H54 (cell line): ENCODE results near the gene UBE2E2.

Source experiments
- DNase-seq: peaks from one replicate; pipeline ENCODE4 v3.0.0; 2011; ENCODE audit warnings: low spot score, mixed read lengths; ENCODE audit not compliant: insufficient read length
- FAIRE-seq: peaks from 3 replicates; lab custom pipeline; 2011; peaks lifted over from hg19 to GRCh38; lab: Jason Lieb, UNC
- POLR2A ChIP-seq: IDR thresholded peaks from 2 replicates; pipeline ENCODE4 v1.6.1; 2011; ENCODE audit warnings: low read depth, mild to moderate bottlenecking, low read length

Gene UBE2E2

GRCh38 chr3:23202921-23203707 is at the start of gene UBE2E2:
TSS of gene UBE2E2 (plus strand) at chr3:23203327.
- DNase-seq (peak; percentile 63), FAIRE-seq (no peak)
- peak; percentile 36; the same call in 1 of the 2 replicates for TF ChIP-seq POLR2A

- no peak for TF ChIP-seq POLR2A
- no peak for DNase-seq
Observed at GRCh38 chr3:23153436-23153835, 49.7 kb upstream of the UBE2E2 start.

GRCh38 chr3:23157331-23157730 is 45.8 kb upstream of the UBE2E2 start:
- peak; percentile 23 for FAIRE-seq

More at GRCh38 chr3:23153436-23153835, 49.7 kb upstream of the UBE2E2 start:
- no peak for FAIRE-seq

GRCh38 chr3:23159929-23160328 is 43.2 kb upstream of the UBE2E2 start:
- peak; percentile 95 for FAIRE-seq
- DNase-seq = peak; percentile 54
- TF ChIP-seq POLR2A = no peak

More at GRCh38 chr3:23157331-23157730, 45.8 kb upstream of the UBE2E2 start:
- no peak for DNase-seq
- no peak for TF ChIP-seq POLR2A

GRCh38 chr3:23161308-23161707 is 41.8 kb upstream of the UBE2E2 start:
- TF ChIP-seq POLR2A = no peak
- DNase-seq = no peak

GRCh38 chr3:23161896-23162570 is 41.1 kb upstream of the UBE2E2 start:
- no peak for TF ChIP-seq POLR2A
- FAIRE-seq (peak; percentile 38), DNase-seq (no peak)

More at GRCh38 chr3:23161308-23161707, 41.8 kb upstream of the UBE2E2 start:
- FAIRE-seq = no peak

- no peak for TF ChIP-seq POLR2A
- FAIRE-seq = no peak
Observed at GRCh38 chr3:23162934-23163333, 40.2 kb upstream of the UBE2E2 start.

GRCh38 chr3:23164746-23165145 is 38.4 kb upstream of the UBE2E2 start:
- DNase-seq = no peak
- TF ChIP-seq POLR2A = no peak
- FAIRE-seq = no peak

More at GRCh38 chr3:23162934-23163333, 40.2 kb upstream of the UBE2E2 start:
- no peak for DNase-seq

GRCh38 chr3:23165571-23165970 is 37.6 kb upstream of the UBE2E2 start:
- DNase-seq (no peak), FAIRE-seq (no peak)
- TF ChIP-seq POLR2A = no peak

- TF ChIP-seq POLR2A = no peak
- DNase-seq (no peak), FAIRE-seq (no peak)
Observed at GRCh38 chr3:23166276-23166675, 36.9 kb upstream of the UBE2E2 start.

GRCh38 chr3:23166845-23167244 is 36.3 kb upstream of the UBE2E2 start:
- no peak for TF ChIP-seq POLR2A
- FAIRE-seq = no peak
- DNase-seq = no peak

GRCh38 chr3:23169551-23169950 is 33.6 kb upstream of the UBE2E2 start:
- no peak for DNase-seq
- TF ChIP-seq POLR2A = no peak
- no peak for FAIRE-seq

GRCh38 chr3:23170291-23170690 is 32.8 kb upstream of the UBE2E2 start:
- DNase-seq (no peak), FAIRE-seq (no peak)
- TF ChIP-seq POLR2A = no peak

GRCh38 chr3:23172059-23172458 is 31.1 kb upstream of the UBE2E2 start:
- no peak for FAIRE-seq
- DNase-seq = no peak
- no peak for TF ChIP-seq POLR2A
